Liver (tissue), 9 donors: ENCODE results near the gene PRR23E. TPM values are rescaled to one million over a fixed set of nuclear protein-coding genes. Genes with fewer than 3 reads are reported as not detected.

Experiments used
- DNase-seq: peaks from one replicate; pipeline ENCODE4 v3.0.0-alpha.2; 2017; ENCODE audit warnings: low spot score
- H3K27ac ChIP-seq, 2 donors: one replicate each; pipeline ENCODE4 v1.7.0; 2013; ENCODE audit warnings: inconsistent platforms in 2 of 2, low read length in 2 of 2, control low read depth in 1 of 2, low read depth in 1 of 2, mild to moderate bottlenecking in 1 of 2
- H3K27me3 ChIP-seq, 4 donors: one replicate each; pipeline versions ENCODE4 v1.6.1 to v1.7.0; 2013; ENCODE audit warnings: low read length in 3 of 4, inconsistent platforms in 1 of 4, mild to moderate bottlenecking in 1 of 4, moderate library complexity in 1 of 4; ENCODE audit not compliant: control insufficient read depth in 4 of 4, insufficient read depth in 4 of 4
- H3K36me3 ChIP-seq, 4 donors: one replicate each; pipeline versions ENCODE4 v1.6.1 to v1.7.0; 2013; ENCODE audit warnings: low read length in 3 of 4, mild to moderate bottlenecking in 3 of 4, low read depth in 1 of 4, moderate library complexity in 1 of 4; ENCODE audit not compliant: control insufficient read depth in 4 of 4, insufficient read depth in 3 of 4
- H3K4me1 ChIP-seq, 4 donors: one replicate each; pipeline versions ENCODE4 v1.6.1 to v1.7.0; 2013; ENCODE audit warnings: low read length in 3 of 4, mild to moderate bottlenecking in 3 of 4, moderate library complexity in 1 of 4; ENCODE audit not compliant: control insufficient read depth in 4 of 4, insufficient read depth in 4 of 4
- H3K4me3 ChIP-seq, 3 donors: one replicate each; pipeline versions ENCODE4 v1.6.1 to v1.7.0; 2013; ENCODE audit warnings: low read length in 3 of 3, control low read depth in 1 of 3, low read depth in 1 of 3, mild to moderate bottlenecking in 1 of 3
- H3K9ac ChIP-seq, 2 donors: one replicate each; pipeline ENCODE4 v1.7.0; 2013; ENCODE audit warnings: low read length in 2 of 2, mild to moderate bottlenecking in 2 of 2, moderate library complexity in 2 of 2, control low read depth in 1 of 2, low read depth in 1 of 2
- H3K9me3 ChIP-seq, 4 donors: one replicate each; pipeline versions ENCODE4 v1.6.1 to v1.7.0; 2013; ENCODE audit warnings: low read length in 3 of 4; ENCODE audit not compliant: control insufficient read depth in 4 of 4
- EGR1 ChIP-seq, 2 donors: IDR thresholded peaks; 2 replicates each; pipeline ENCODE4 v1.6.1; 2016 to 2018; ENCODE audit warnings: antibody characterized with exemption in 2 of 2, low read depth in 2 of 2
- FOXA1 ChIP-seq: IDR thresholded peaks from 2 replicates; pipeline ENCODE4 v1.6.1; 2016; ENCODE audit warnings: antibody characterized with exemption
- FOXA2 ChIP-seq: IDR thresholded peaks from 2 replicates; pipeline ENCODE4 v1.6.1; 2016; ENCODE audit warnings: antibody characterized with exemption
- GABPA ChIP-seq, 2 donors: IDR thresholded peaks in 1 of 2; conservative IDR thresholded peaks in 1 of 2; 2 replicates each; pipeline ENCODE4 v1.6.1; 2016; ENCODE audit warnings: antibody characterized with exemption in 2 of 2, mild to moderate bottlenecking in 1 of 2, moderate library complexity in 1 of 2
- HNF4A ChIP-seq, 2 donors: conservative IDR thresholded peaks; 2 replicates each; pipeline ENCODE4 v1.6.1; 2016; ENCODE audit warnings: antibody characterized with exemption in 2 of 2, mild to moderate bottlenecking in 2 of 2
- HNF4G ChIP-seq: IDR thresholded peaks from 2 replicates; pipeline ENCODE4 v1.6.1; 2016; ENCODE audit warnings: antibody characterized with exemption
- JUND ChIP-seq, 2 donors: IDR thresholded peaks; 2 replicates each; pipeline ENCODE4 v1.6.1; 2016; ENCODE audit warnings: antibody characterized with exemption in 2 of 2
- NR2F2 ChIP-seq: IDR thresholded peaks from 2 replicates; pipeline ENCODE4 v1.6.1; 2016; ENCODE audit warnings: antibody characterized with exemption
- RAD21 ChIP-seq, 2 donors: IDR thresholded peaks; 2 replicates each; pipeline ENCODE4 v1.6.1; 2016; ENCODE audit warnings: antibody characterized with exemption in 2 of 2, mild to moderate bottlenecking in 2 of 2
- REST ChIP-seq: IDR thresholded peaks from 2 replicates; pipeline ENCODE4 v1.6.1; 2016; ENCODE audit warnings: antibody characterized with exemption, mild to moderate bottlenecking
- SP1 ChIP-seq: IDR thresholded peaks from 2 replicates; pipeline ENCODE4 v1.6.1; 2018; ENCODE audit warnings: antibody characterized with exemption, mild to moderate bottlenecking
- TAF1 ChIP-seq: conservative IDR thresholded peaks from 2 replicates; pipeline ENCODE4 v1.6.1; 2016; ENCODE audit warnings: antibody characterized with exemption, mild to moderate bottlenecking
- YY1 ChIP-seq: IDR thresholded peaks from 2 replicates; pipeline ENCODE4 v1.6.1; 2016; ENCODE audit warnings: antibody characterized with exemption, mild to moderate bottlenecking
- WGBS: extraction: QIAGEN DNeasy Blood & Tissue Kit; methylation state at CpG from one replicate; pipeline ENCODE4 v1.1.7; 2013; 5-methylcytosine and 5-hydroxymethylcytosine counted together
- polyA plus RNA-seq, 2 donors: library from polyadenylated mRNA; stranded (reverse) in 1 of 2; unstranded in 1 of 2; fragments of 200-250 nt in 1 of 2; fragments of >200 nt in 1 of 2; fragmentation: Nextera tagmentation in 1 of 2; extraction: Ambion mirVana in 1 of 2; gene quantifications; one replicate each; pipeline versions ENCODE4 v1.2.1 to v1.2.3, GENCODE V29; 2013 to 2015
- total RNA-seq, 2 donors: library from RNA; depleted of rRNA; stranded (reverse); fragments of >200 nt; gene quantifications; one replicate each; pipeline ENCODE4 v1.2.3, GENCODE V29; 2014
- TF ChIP-seq, protein P1 (sequence below): fragments of 150-350 bp; IDR thresholded peaks from 2 replicates; pipeline ENCODE4 v1.5.1; 2017; ENCODE audit warnings: improper control_type of control experiment, low read depth, low read length; ENCODE audit not compliant: missing input control
- TF ChIP-seq, protein P2 (sequence below): IDR thresholded peaks from 2 replicates; pipeline ENCODE4 v1.6.1; 2016; ENCODE audit warnings: antibody characterized with exemption
- TF ChIP-seq, protein P3 (sequence below): IDR thresholded peaks from 2 replicates; pipeline ENCODE4 v1.6.1; 2016; ENCODE audit warnings: antibody characterized with exemption
- donor health status: healthy.
- donor health status: healthy.
- donor health status: healthy.
- donor health status: healthy.
- donor health status: healthy.

Gene PRR23E
- total and polyA plus RNA-seq, 4 donors = not detected

DNA sequence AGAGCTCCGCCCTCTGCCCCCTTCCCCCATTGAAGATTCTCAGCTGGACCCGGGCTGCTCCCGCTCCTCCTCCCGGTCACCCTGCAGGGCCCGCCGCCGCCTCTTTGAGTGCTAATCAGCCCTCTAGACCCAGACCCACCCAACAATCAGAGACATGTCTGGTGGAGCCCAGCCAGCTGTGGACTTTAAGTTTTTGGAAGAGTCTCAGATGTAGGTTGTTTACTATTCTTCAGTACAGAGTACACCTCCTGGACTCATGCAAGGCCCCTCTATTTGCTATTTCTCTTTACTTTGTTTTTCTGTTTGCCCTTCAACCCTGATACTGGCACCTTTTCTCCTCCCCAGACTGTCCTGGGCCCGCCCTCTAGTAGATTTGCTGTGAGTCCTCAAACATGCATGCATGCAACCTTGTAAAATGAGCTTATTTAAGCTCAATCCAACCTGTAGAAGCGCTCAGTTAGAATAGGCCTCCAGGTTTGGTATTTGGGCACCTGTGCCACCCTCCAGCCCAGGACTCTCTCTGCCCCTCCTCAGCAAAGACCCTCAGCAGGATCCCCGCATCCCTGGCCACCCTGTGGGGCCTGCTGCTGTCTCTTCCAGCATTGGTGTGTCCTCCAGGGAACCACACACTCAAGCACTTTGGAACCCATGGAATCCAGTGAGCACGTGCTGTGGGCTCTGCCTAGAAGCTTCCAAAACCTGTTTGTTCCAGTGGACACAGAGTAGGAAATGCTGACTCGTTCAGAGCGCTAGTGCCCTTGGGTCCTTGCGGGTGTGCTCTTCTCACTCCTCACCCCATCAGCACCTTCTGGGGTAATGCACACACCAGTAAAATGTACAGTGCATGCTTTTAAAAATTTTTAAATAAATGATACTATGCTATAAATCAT lies 4.6 kb downstream of the PRR23E start:
- TF ChIP-seq REST (no peak), SP1 (no peak), HNF4A (conservative IDR thresholded peaks at IDR 0.05) (no peak), JUND (IDR thresholded peaks at IDR 0.05) (no peak), RAD21 (IDR thresholded peaks at IDR 0.05) (no peak), FOXA2 (no peak), EGR1 (IDR thresholded peaks at IDR 0.05; ENCODE audit: low read depth in 2 of 2) (no peak), GABPA (IDR thresholded peaks at IDR 0.05 in 1 of 2, conservative IDR thresholded peaks at IDR 0.05 in 1 of 2) (no peak), NR2F2 (no peak), TAF1 (no peak)
- TF ChIP-seq, protein P1, sequence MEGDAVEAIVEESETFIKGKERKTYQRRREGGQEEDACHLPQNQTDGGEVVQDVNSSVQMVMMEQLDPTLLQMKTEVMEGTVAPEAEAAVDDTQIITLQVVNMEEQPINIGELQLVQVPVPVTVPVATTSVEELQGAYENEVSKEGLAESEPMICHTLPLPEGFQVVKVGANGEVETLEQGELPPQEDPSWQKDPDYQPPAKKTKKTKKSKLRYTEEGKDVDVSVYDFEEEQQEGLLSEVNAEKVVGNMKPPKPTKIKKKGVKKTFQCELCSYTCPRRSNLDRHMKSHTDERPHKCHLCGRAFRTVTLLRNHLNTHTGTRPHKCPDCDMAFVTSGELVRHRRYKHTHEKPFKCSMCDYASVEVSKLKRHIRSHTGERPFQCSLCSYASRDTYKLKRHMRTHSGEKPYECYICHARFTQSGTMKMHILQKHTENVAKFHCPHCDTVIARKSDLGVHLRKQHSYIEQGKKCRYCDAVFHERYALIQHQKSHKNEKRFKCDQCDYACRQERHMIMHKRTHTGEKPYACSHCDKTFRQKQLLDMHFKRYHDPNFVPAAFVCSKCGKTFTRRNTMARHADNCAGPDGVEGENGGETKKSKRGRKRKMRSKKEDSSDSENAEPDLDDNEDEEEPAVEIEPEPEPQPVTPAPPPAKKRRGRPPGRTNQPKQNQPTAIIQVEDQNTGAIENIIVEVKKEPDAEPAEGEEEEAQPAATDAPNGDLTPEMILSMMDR = no peak
- Histone ChIP-seq H3K36me3 (no peaks in the 10 kb centered on the region), H3K27me3 (no peaks in the 10 kb centered on the region), H3K4me1 (no peaks in the 10 kb centered on the region), H3K9ac (no peak overlapping the region), H3K4me3 (no peak overlapping the region), H3K27ac (no peak overlapping the region), H3K9me3 (peaks cover under 1 to 6% (median 1%) of the 10 kb centered on the region in 4 donors)
- WGBS = 69% methylated on average over 14 of the region's 14 CpGs
- no peak for DNase-seq

- H3K27me3 ChIP-seq = no peaks in the 10 kb centered on the region
- WGBS = 75% methylated on average over 6 of the region's 6 CpGs
- H3K9me3 ChIP-seq = no peaks in the 10 kb centered on the region
- H3K4me1 ChIP-seq = no peaks in the 10 kb centered on the region
- H3K27ac ChIP-seq = no peak overlapping the region
- H3K36me3 ChIP-seq = no peaks in the 10 kb centered on the region
- TF ChIP-seq, protein P2, sequence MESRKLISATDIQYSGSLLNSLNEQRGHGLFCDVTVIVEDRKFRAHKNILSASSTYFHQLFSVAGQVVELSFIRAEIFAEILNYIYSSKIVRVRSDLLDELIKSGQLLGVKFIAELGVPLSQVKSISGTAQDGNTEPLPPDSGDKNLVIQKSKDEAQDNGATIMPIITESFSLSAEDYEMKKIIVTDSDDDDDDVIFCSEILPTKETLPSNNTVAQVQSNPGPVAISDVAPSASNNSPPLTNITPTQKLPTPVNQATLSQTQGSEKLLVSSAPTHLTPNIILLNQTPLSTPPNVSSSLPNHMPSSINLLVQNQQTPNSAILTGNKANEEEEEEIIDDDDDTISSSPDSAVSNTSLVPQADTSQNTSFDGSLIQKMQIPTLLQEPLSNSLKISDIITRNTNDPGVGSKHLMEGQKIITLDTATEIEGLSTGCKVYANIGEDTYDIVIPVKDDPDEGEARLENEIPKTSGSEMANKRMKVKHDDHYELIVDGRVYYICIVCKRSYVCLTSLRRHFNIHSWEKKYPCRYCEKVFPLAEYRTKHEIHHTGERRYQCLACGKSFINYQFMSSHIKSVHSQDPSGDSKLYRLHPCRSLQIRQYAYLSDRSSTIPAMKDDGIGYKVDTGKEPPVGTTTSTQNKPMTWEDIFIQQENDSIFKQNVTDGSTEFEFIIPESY = no peak
- TF ChIP-seq HNF4A (conservative IDR thresholded peaks at IDR 0.05) (no peak), FOXA1 (no peak), YY1 (no peak), RAD21 (IDR thresholded peaks at IDR 0.05) (no peak), JUND (IDR thresholded peaks at IDR 0.05) (no peak), NR2F2 (no peak), GABPA (IDR thresholded peaks at IDR 0.05 in 1 of 2, conservative IDR thresholded peaks at IDR 0.05 in 1 of 2) (no peak), HNF4G (no peak), FOXA2 (no peak)
- TF ChIP-seq, protein P3, sequence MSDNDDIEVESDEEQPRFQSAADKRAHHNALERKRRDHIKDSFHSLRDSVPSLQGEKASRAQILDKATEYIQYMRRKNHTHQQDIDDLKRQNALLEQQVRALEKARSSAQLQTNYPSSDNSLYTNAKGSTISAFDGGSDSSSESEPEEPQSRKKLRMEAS = no peak
- H3K9ac ChIP-seq = no peak overlapping the region
- H3K4me3 ChIP-seq = no peak overlapping the region
- no peak for DNase-seq
These were observed 7.3 kb downstream of the PRR23E start for GRCh38 chr3:127200086-127200691.
